HG03521 (cell line): ENCODE results near the gene ING1.

ENCODE experiments used
- ATAC-seq: cut with Tn5 transposase; IDR thresholded peaks from one replicate; pipeline ENCODE4 v1.9.1; 2021; ENCODE audit warnings: mild to moderate bottlenecking, moderate library complexity; ENCODE audit not compliant: unreplicated experiment

The ING1 gene

DNA sequence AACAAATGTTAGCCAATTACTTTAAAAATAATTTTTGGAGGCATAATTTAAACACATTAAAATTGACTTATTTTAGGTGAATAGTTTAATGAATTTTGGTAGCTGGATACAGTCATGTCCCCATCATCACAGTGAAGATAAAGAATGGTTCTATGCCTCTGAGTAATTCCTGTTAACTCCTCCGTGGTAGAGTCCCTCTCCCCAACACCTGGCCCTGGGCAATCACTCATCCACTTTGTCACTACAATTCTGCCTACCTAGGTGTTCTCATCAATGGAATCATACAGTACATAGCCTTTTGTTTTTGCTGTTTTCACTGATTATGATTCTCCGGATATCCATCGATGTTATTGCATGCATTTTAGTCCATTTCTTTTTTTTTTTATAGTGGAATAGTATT, 55.6 kb downstream of the ING1 start:
- ATAC-seq = no peak

DNA sequence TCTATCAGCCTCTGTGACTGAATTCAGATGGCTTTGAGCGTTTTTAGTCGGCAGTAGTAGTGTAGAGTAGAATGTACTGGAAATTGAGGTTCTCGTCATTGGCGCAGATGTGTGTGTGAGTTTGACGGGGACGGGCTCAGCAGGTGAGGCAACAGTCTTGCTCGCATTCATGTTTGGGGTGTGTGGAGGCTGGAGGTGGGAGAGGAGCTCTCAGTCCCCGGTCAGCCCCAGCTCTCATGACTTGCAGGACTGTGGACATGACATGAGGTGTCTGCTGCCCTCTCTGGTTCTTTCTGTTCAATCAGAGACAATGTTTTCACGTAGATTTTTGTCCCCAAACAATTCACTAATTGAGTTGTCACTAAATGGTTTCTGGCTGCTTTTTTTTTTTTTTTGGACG, 57.2 kb downstream of the ING1 start:
- ATAC-seq = no peak

DNA sequence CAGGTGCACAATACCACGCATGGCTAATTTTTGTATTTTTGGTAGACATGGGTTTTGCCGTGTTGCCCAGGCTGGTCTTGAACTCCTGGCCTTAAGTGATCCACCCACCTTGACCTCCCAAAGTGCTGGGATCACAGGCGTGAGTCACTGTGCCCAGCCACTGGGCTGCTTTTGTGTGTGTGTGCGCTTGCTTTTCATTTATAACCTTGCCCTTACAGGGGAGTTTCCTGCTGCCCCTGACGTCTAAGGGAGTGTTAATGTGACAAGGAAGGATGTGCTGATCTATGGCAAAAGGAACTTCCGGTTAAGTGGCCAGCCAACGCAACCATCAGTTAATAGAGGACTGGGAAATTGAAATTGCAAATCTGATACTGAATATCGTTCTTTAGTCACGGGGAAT, 57.7 kb downstream of the ING1 start:
- ATAC-seq = no peak

DNA sequence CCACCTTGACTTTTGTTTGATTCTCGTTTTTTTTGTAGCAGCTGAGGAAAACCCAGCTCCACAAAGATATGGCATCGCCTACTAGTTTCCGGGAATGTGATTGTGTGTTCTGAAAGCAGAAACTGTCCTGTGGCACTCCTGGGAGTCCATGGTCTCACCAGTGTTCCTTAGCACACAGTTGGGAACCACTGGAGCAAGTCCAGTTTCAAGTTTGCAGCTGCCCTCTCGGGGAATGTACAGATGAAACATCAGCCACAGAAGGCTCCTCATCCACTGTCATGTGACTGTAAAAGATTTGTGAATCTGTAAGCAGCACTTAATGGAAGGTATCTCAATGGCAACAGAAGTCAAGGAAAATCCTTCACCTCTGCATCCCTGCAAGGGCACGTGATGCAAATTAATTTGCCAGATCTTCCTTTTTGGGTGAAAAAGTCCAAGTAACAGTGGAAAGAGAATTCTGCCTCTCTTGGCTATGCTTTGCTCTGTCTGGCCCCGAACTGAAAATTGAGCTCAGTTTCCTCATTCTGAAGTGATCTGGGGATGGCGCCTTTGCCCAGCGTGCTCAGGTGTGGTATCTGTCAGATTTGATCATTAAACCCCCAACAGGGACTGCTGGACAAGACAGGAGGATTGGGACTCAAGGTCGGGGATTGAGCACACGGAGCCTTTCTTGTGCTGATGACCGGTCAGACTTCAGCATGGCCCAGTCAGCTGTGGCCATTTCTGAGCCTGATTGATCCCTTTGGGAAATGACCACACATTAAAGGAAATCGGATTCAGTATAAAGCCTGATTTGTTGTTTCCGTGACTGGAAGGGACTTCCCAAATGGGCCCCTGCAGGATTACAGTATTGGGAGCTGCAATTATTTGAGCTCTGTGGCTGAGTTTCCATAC, 58.8 kb downstream of the ING1 start:
- no peak for ATAC-seq
